ENCODE results near the gene CCDC121.
A peak's percentile ranks its signal among the peaks of the same experiment; 100 is the strongest.

Gene CCDC121

GRCh38 chr2:27582129-27582694 lies 46.6 kb downstream of the CCDC121 start:
- DNase-seq (ENCODE audit: low spot score): peak; percentile 7

- DNase-seq (ENCODE audit: low spot score): no peak
These were observed 47.2 kb downstream of the CCDC121 start for GRCh38 chr2:27581417-27582128.
